Breast epithelium (tissue), 4 donors: ENCODE measurements around the gene TGFA. TPM values are rescaled to one million over a fixed set of nuclear protein-coding genes. Genes with fewer than 3 reads are reported as not detected.

ENCODE experiments used
- DNase-seq, 2 donors: peaks; one replicate each; pipeline ENCODE4 v3.0.0-alpha.2; 2019; ENCODE audit warnings: low spot score in 2 of 2
- H3K27ac ChIP-seq, 2 donors: fragments of 200-600 bp; sonication (generic) in 1 of 2; one replicate each; pipeline ENCODE4 v1.5.1; 2016 to 2019; ENCODE audit warnings: mild to moderate bottlenecking in 1 of 2
- H3K27me3 ChIP-seq, 2 donors: fragments of 200-600 bp; sonication (generic) in 1 of 2; one replicate each; pipeline versions ENCODE4 v1.5.1 to v1.6.0; 2017 to 2019; ENCODE audit warnings: control low read depth in 1 of 2, mild to moderate bottlenecking in 1 of 2
- H3K36me3 ChIP-seq: fragments of 200-600 bp; one replicate; pipeline ENCODE4 v1.5.1; 2019
- H3K4me1 ChIP-seq, 2 donors: fragments of 200-600 bp; sonication (generic); one replicate each; pipeline ENCODE4 v1.5.1; 2016 to 2019; ENCODE audit warnings: control low read depth in 1 of 2
- H3K4me3 ChIP-seq, 3 donors: fragments of 200-600 bp; sonication (generic); 1 replicate in 2 of 3; 2 replicates in 1 of 3; pipeline ENCODE4 v1.5.1; 2016 to 2019; ENCODE audit warnings: mild to moderate bottlenecking in 3 of 3, moderate library complexity in 2 of 3
- H3K9me3 ChIP-seq, 2 donors: fragments of 200-600 bp; sonication (generic) in 1 of 2; one replicate each; pipeline ENCODE4 v1.5.1; 2016 to 2019; ENCODE audit warnings: control low read depth in 1 of 2
- POLR2A ChIP-seq: fragments of 450-650 bp; IDR thresholded peaks from one replicate; pipeline ENCODE4 v1.6.1; 2016; ENCODE audit warnings: antibody characterized with exemption, mild to moderate bottlenecking, moderate library complexity
- POLR2AphosphoS5 ChIP-seq, 3 donors: sonication (generic); formaldehyde crosslinking; IDR thresholded peaks; one replicate each; pipeline ENCODE4 v1.6.1; 2017; ENCODE audit warnings: antibody characterized with exemption in 3 of 3
- intact Hi-C: fragments of 100-400 bp; cut with DNase I; formaldehyde crosslinking; loops from one replicate; pipeline ENCODE4 v1.15.1; 2023; ENCODE audit warnings: low total_unique reads
- total RNA-seq, 3 donors: library from RNA; depleted of rRNA; stranded (reverse); fragments of >200 nt; gene quantifications; one replicate each; pipeline ENCODE4 v1.1.0, GENCODE V29; 2016
- TF ChIP-seq, protein P1 (sequence below), 3 donors: fragments of 450-650 bp; IDR thresholded peaks; one replicate each; pipeline ENCODE4 v1.5.1; 2016 to 2017; ENCODE audit warnings: antibody characterized with exemption in 3 of 3, mild to moderate bottlenecking in 3 of 3, moderate library complexity in 3 of 3

TGFA gene
- total RNA-seq, 3 donors from 2014 or later = 1.1 to 16.1 (median 4.9) TPM

DNA sequence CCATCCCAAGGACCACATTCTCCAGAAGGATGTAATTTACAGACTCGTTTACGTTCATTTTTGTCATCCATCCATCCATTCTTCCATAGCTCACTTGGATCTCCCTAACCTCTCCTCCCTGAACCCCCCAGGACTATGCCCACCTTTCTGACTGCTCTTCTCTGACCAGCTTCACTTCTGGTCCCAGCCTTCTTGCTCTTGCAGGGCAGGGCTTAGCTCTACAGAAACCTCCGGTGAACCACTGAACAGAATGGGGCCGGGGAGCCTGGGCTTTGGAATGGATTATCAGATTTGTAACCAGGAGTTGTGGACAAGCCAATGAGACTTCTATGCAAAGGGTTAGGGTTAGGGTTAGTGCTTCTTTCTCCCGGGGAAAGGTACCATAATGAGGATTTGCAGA lies 95.0 kb downstream of the TGFA start:
- no peak for DNase-seq
- intact Hi-C loops = loop anchor here (5.0 kb wide), 1 partner anchor 821 kb away; no protein-coding TSS in a partner anchor
- Histone ChIP-seq H3K27me3 (no peaks in the 10 kb centered on the region), H3K9me3 (no peaks in the 10 kb centered on the region), H3K27ac (no peak overlapping the region), H3K4me1 (no peaks in the 10 kb centered on the region), H3K36me3 (no peaks in the 10 kb centered on the region), H3K4me3 (no peak overlapping the region)
- TF ChIP-seq POLR2A = no peak
- no peak for TF ChIP-seq POLR2AphosphoS5 (IDR thresholded peaks at IDR 0.05)
- TF ChIP-seq, protein P1, sequence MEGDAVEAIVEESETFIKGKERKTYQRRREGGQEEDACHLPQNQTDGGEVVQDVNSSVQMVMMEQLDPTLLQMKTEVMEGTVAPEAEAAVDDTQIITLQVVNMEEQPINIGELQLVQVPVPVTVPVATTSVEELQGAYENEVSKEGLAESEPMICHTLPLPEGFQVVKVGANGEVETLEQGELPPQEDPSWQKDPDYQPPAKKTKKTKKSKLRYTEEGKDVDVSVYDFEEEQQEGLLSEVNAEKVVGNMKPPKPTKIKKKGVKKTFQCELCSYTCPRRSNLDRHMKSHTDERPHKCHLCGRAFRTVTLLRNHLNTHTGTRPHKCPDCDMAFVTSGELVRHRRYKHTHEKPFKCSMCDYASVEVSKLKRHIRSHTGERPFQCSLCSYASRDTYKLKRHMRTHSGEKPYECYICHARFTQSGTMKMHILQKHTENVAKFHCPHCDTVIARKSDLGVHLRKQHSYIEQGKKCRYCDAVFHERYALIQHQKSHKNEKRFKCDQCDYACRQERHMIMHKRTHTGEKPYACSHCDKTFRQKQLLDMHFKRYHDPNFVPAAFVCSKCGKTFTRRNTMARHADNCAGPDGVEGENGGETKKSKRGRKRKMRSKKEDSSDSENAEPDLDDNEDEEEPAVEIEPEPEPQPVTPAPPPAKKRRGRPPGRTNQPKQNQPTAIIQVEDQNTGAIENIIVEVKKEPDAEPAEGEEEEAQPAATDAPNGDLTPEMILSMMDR (IDR thresholded peaks at IDR 0.05) = no peak

GRCh38 chr2:70456585-70457495 lies 96.8 kb downstream of the TGFA start:
- intact Hi-C loops = loop anchor here (5.0 kb wide), 1 partner anchor 820 kb away; no protein-coding TSS in a partner anchor
- TF ChIP-seq POLR2A (no peak), POLR2AphosphoS5 (IDR thresholded peaks at IDR 0.05) (no peak)
- TF ChIP-seq, protein P1 (IDR thresholded peaks at IDR 0.05) = no peak
- Histone ChIP-seq H3K4me3 (no peak overlapping the region), H3K27me3 (no peaks in the 10 kb centered on the region), H3K4me1 (no peaks in the 10 kb centered on the region), H3K36me3 (no peaks in the 10 kb centered on the region), H3K9me3 (no peaks in the 10 kb centered on the region), H3K27ac (no peak overlapping the region)
- no peak for DNase-seq

GRCh38 chr2:70454936-70455544 lies 98.6 kb downstream of the TGFA start:
- H3K4me3 ChIP-seq = no peak overlapping the region
- intact Hi-C loops = loop anchor here (5.0 kb wide), 1 partner anchor 818 kb away; no protein-coding TSS in a partner anchor
- H3K27ac ChIP-seq = no peak overlapping the region
- no peaks in the 10 kb centered on the region for H3K36me3 ChIP-seq
- TF ChIP-seq POLR2A = no peak
- no peak for TF ChIP-seq POLR2AphosphoS5 (IDR thresholded peaks at IDR 0.05)
- TF ChIP-seq, protein P1 (IDR thresholded peaks at IDR 0.05) = no peak
- H3K27me3 ChIP-seq = no peaks in the 10 kb centered on the region
- H3K9me3 ChIP-seq = no peaks in the 10 kb centered on the region
- H3K4me1 ChIP-seq = no peaks in the 10 kb centered on the region
- no peak for DNase-seq

DNA sequence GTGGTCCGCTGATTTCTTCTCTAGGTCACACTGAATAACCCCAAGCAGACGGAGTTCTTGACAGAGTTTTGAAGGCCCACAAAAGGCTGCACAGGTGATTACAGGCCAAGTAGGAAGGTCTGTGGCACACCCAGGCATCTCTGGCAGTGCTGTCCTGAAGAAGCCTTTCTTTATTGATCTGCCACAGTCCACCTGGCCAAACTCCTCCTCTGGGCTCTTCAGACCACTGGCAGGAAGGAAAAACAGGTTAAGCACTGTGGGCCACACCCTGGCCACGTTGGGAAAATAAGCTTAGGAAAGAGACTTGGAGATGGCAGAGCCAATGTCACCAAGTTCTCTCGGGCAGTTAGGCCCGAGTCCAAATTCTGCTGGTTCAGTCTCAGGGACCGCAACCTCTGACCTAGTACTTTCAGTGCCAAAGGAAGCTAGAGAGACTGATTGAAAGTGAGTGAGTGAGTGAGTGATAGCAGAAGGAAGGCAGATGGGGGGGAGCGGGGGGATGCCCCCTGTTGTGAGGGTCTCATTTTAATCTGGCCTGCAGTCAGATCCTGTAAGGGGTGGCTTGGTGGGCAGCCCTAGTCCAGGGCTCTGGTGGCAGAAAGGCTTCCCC lies 102.9 kb downstream of the TGFA start:
- H3K4me1 ChIP-seq = no peaks in the 10 kb centered on the region
- H3K9me3 ChIP-seq = no peaks in the 10 kb centered on the region
- H3K27me3 ChIP-seq = no peaks in the 10 kb centered on the region
- intact Hi-C loops = no loop called here
- H3K27ac ChIP-seq = peak overlapping the region in 1 of 2 donors; percentile 54
- no peak overlapping the region for H3K4me3 ChIP-seq
- peak in 1 of 2 donors; percentile 70 for DNase-seq
- H3K36me3 ChIP-seq = no peaks in the 10 kb centered on the region
- TF ChIP-seq, protein P1 (IDR thresholded peaks at IDR 0.05) = no peak
- no peak for TF ChIP-seq POLR2AphosphoS5 (IDR thresholded peaks at IDR 0.05)
- TF ChIP-seq POLR2A = no peak
